ENCODE results near the gene SELENOP.
"Not testable (repeated sequence)": the region's sequence is repeated elsewhere in the genome, so short reads cannot be mapped to it uniquely, and the experiment has no call there.

Gene SELENOP, protein sequence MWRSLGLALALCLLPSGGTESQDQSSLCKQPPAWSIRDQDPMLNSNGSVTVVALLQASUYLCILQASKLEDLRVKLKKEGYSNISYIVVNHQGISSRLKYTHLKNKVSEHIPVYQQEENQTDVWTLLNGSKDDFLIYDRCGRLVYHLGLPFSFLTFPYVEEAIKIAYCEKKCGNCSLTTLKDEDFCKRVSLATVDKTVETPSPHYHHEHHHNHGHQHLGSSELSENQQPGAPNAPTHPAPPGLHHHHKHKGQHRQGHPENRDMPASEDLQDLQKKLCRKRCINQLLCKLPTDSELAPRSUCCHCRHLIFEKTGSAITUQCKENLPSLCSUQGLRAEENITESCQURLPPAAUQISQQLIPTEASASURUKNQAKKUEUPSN

DNA sequence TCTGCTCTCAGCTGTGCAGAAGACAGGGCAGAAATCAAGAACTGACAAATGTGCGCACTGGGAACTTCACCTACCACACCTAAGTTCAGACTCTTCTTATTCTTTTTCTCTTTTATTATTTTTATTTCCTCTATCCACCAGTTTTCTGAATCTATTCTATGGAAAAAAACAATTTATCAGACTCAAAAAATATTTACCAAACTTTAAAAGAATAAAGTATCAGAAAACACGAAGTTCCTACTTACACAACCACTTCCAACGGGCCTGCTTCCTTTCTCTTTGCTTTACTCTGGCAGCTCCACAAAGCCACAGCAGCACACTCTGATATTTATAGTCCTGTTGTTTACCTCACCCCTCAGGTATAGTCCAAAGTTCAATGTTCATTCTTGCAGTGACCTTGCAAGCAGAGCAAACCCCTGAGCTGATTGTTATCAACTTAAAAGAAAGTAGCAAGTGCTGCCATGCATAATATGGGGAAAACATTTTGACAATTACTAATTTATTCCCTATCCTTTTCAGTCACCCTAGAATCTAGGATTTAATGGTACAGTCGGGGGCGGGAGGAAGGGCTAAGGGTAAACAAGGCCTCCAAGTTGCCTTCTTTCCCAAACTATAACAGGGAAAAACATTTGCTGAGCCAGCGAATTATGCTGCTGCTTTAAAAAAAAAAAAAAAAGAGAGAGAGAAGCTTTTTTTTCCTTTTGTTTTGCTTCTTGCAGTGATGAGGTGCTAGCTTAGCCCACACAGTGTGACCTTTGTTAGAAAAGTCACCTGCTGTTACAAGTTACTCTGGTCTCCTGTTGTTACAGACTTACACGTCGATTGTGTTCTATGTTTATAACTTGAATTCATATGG is at the start of gene SELENOP:
Gene SELENOP, minus strand, starts transcription at position 302 of the 856 bp plus-strand sequence. CDS start 3,539 bp downstream, outside the sequence.
- Histone ChIP-seq H3K27ac (ENCODE audit: low read length) (no peak within 1 kb of the TSS), H3K9me3 (ENCODE audit: control insufficient read depth, insufficient read depth, low read length) (no peaks in the 10 kb centered on the region), H3K4me1 (ENCODE audit: control insufficient read depth, insufficient read depth, low read length) (peaks cover 4% of the 10 kb centered on the region; the same call in 1 of the 2 replicates), H3K4me3 (ENCODE audit: low read length) (no peak within 1 kb of the TSS; the same call in 1 of the 2 replicates), H3K27me3 (ENCODE audit: control insufficient read depth, insufficient read depth, low read length) (no peaks in the 10 kb centered on the region), H3K36me3 (ENCODE audit: control insufficient read depth, insufficient read depth, low read length) (no peaks in the 10 kb centered on the region)
- WGBS (ENCODE audit: insufficient coverage, insufficient read length) = no CpG with 5 or more reads among the region's 8 CpGs
- DNase-seq (ENCODE audit: low read depth, low spot score) = peak; percentile 7

DNA sequence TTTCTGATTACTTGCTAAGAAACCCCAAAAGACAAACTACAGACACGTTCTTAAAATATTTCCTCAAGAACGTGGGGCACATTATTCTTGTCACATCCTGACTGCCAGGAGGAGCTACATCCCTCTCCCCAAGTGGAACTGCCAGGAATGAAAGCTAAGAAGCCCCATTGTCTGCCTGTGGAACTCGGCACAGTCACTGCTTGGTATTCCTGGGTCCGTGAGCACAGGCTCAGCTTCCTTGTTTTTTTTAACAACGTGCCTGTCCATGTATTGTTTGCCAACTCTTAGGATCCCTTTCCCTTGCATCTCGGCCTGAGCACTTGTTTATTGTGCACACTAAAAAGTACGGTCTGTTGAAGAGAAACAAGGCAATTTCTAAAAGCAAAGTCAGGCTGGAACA is 47.0 kb upstream of the SELENOP start:
- DNase-seq (ENCODE audit: low read depth, low spot score) = no peak
- H3K4me3 ChIP-seq (ENCODE audit: low read length) = no peak overlapping the region
- H3K27ac ChIP-seq (ENCODE audit: low read length) = no peak overlapping the region

DNA sequence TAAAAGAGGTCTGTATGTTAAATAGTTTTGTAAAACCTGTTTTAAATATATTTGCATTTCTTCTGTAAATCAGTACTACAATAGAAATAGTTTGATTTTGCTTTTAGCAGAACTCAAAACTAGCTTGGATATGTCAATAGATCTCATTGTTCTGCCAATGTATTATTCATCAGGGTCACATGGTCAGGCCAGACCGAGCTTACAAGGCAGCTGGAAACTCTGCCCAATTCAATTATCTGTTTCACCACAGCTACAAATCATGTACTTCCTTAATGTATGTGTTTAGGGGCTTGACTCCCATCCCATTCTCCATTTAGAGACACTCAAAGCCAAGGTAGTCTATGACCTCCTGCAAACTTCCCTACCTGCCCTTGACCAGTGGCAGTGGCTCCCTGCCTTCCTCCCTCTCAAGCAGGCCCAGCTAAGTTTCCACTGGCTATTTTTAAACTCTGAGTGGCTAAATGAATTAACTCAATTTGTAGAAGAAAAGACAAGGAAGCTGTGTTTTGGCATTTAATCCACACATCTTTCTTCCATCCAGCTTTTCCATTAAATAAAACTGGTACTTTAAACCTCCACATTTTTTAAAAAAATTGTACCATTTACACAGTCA is 46.4 kb upstream of the SELENOP start:
- Histone ChIP-seq H3K4me1 (ENCODE audit: control insufficient read depth, insufficient read depth, low read length) (no peaks in the 10 kb centered on the region), H3K27me3 (ENCODE audit: control insufficient read depth, insufficient read depth, low read length) (no peaks in the 10 kb centered on the region), H3K36me3 (ENCODE audit: control insufficient read depth, insufficient read depth, low read length) (no peaks in the 10 kb centered on the region), H3K4me3 (ENCODE audit: low read length) (no peak overlapping the region), H3K9me3 (ENCODE audit: control insufficient read depth, insufficient read depth, low read length) (no peaks in the 10 kb centered on the region), H3K27ac (ENCODE audit: low read length) (no peak overlapping the region)
- no peak for DNase-seq (ENCODE audit: low read depth, low spot score)
- no CpG with 5 or more reads among the region's 1 CpG for WGBS (ENCODE audit: insufficient coverage, insufficient read length)

More for the DNA sequence above, 47.0 kb upstream of the SELENOP start:
- H3K27me3 ChIP-seq (ENCODE audit: control insufficient read depth, insufficient read depth, low read length) = no peaks in the 10 kb centered on the region
- no CpG with 5 or more reads among the region's 7 CpGs for WGBS (ENCODE audit: insufficient coverage, insufficient read length)
- H3K4me1 ChIP-seq (ENCODE audit: control insufficient read depth, insufficient read depth, low read length) = no peaks in the 10 kb centered on the region
- H3K36me3 ChIP-seq (ENCODE audit: control insufficient read depth, insufficient read depth, low read length) = no peaks in the 10 kb centered on the region
- H3K9me3 ChIP-seq (ENCODE audit: control insufficient read depth, insufficient read depth, low read length) = no peaks in the 10 kb centered on the region

DNA sequence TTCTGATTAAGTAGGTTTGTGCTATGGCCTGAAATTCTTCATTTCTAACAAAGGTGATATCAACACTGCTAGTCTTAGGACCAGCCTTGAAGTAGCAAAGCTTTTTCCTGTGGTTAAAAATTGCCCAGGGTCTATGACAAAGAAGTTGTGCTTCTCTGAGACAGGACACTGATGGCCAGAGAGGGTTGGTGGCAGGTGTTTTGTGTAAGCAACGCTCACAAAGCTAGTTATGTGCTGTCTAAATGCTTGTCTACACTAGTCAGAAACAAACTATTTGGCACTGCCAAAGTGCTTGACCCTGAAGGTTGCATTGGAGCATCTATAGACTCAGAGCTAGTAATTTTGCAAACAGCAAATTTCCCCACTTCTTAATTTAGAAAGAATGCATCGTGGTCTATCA is 44.1 kb upstream of the SELENOP start:
- no peaks in the 10 kb centered on the region for H3K27me3 ChIP-seq (ENCODE audit: control insufficient read depth, insufficient read depth, low read length)
- no peaks in the 10 kb centered on the region for H3K9me3 ChIP-seq (ENCODE audit: control insufficient read depth, insufficient read depth, low read length)
- no CpG with 5 or more reads among the region's 2 CpGs for WGBS (ENCODE audit: insufficient coverage, insufficient read length)
- H3K27ac ChIP-seq (ENCODE audit: low read length) = no peak overlapping the region
- H3K36me3 ChIP-seq (ENCODE audit: control insufficient read depth, insufficient read depth, low read length) = no peaks in the 10 kb centered on the region
- no peak for DNase-seq (ENCODE audit: low read depth, low spot score)
- H3K4me1 ChIP-seq (ENCODE audit: control insufficient read depth, insufficient read depth, low read length) = no peaks in the 10 kb centered on the region
- no peak overlapping the region for H3K4me3 ChIP-seq (ENCODE audit: low read length)

DNA sequence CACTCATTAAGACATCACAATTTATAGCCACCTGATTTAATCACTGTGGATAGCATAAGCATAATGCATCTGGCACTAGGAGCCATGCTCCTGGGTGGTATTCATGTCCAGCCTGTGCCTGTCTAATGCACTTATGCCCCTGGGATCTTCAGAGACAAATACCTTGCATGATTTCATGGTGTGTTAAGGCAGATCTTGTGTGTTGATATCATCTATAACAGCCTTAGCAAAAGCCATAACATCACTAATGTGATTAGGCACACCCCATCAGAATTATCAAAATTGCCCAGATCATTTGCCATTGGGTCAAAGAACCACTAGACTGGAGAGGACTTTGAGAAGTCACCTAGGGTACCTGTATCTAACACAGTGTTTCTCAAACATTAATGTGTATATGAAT is 43.7 kb upstream of the SELENOP start:
- Histone ChIP-seq H3K9me3 (ENCODE audit: control insufficient read depth, insufficient read depth, low read length) (no peaks in the 10 kb centered on the region), H3K27me3 (ENCODE audit: control insufficient read depth, insufficient read depth, low read length) (no peaks in the 10 kb centered on the region), H3K4me3 (ENCODE audit: low read length) (no peak overlapping the region), H3K27ac (ENCODE audit: low read length) (no peak overlapping the region), H3K36me3 (ENCODE audit: control insufficient read depth, insufficient read depth, low read length) (no peaks in the 10 kb centered on the region), H3K4me1 (ENCODE audit: control insufficient read depth, insufficient read depth, low read length) (no peaks in the 10 kb centered on the region)
- no peak for DNase-seq (ENCODE audit: low read depth, low spot score)

DNA sequence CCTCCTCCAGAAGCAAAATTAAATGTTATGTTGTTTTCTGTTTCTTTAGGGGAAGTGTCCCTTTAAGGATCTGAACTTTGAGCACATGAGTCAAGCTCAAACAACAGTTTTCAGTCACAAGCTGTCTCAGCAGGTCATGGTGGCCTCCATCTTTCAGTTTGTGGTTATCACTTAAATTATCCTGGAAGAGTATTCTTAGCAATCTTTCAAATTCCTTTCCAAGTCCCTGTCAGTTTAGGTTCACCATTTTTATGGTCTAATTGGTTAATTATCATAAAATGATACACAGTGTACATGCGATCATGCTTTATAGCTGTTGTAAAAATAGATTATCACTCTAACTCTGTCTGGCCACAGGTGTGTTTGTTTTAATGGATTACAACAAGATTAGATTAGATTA is 43.1 kb upstream of the SELENOP start:
- Histone ChIP-seq H3K36me3 (ENCODE audit: control insufficient read depth, insufficient read depth, low read length) (no peaks in the 10 kb centered on the region), H3K27ac (ENCODE audit: low read length) (no peak overlapping the region), H3K4me1 (ENCODE audit: control insufficient read depth, insufficient read depth, low read length) (no peaks in the 10 kb centered on the region), H3K4me3 (ENCODE audit: low read length) (no peak overlapping the region), H3K27me3 (ENCODE audit: control insufficient read depth, insufficient read depth, low read length) (no peaks in the 10 kb centered on the region), H3K9me3 (ENCODE audit: control insufficient read depth, insufficient read depth, low read length) (no peaks in the 10 kb centered on the region)
- DNase-seq (ENCODE audit: low read depth, low spot score) = no peak
- WGBS (ENCODE audit: insufficient coverage, insufficient read length) = no CpG with 5 or more reads among the region's 1 CpG

DNA sequence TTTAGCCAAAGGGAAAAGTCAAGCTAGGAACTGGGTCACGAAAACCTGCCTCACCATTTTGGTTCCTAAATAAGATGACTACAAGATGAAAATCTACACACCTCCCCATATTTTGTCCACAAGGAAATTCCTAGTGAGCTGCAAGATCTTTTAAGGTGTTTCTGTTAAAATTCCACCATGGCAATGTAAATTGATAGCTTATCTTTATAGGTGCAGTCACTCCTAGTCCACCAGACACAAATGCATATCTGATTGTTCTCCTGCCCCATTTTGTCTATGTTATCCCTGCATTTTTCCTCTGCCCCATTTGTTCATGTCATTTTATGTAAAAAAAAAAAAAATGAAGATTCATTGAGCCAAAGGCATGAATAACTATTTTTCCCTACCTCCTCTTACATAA is 41.1 kb upstream of the SELENOP start:
- Histone ChIP-seq H3K36me3 (ENCODE audit: control insufficient read depth, insufficient read depth, low read length) (no peaks in the 10 kb centered on the region), H3K27me3 (ENCODE audit: control insufficient read depth, insufficient read depth, low read length) (no peaks in the 10 kb centered on the region), H3K4me1 (ENCODE audit: control insufficient read depth, insufficient read depth, low read length) (no peaks in the 10 kb centered on the region), H3K27ac (ENCODE audit: low read length) (no peak overlapping the region), H3K4me3 (ENCODE audit: low read length) (no peak overlapping the region), H3K9me3 (ENCODE audit: control insufficient read depth, insufficient read depth, low read length) (no peaks in the 10 kb centered on the region)
- DNase-seq (ENCODE audit: low read depth, low spot score) = no peak
- no CpG with 5 or more reads among the region's 1 CpG for WGBS (ENCODE audit: insufficient coverage, insufficient read length)

DNA sequence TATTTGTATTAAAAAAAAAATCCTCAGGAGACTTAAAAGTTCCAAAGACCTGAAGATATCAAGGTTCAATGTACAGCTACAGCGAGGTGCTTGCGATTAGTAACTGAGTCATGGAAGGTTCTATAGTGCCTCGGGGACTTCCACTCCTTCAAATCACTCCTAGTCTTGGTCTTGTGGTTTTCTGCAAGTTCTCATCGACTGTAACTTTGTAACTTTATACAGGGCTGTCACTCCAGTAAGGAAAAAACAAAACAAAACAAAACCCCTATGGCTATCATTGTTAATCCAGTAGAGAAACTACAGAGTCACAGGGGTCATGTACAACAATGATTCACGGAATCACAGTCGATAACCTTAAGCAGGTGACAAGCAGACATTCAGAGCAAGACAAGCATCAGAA is 39.8 kb upstream of the SELENOP start:
- no peaks in the 10 kb centered on the region for H3K4me1 ChIP-seq (ENCODE audit: control insufficient read depth, insufficient read depth, low read length)
- H3K36me3 ChIP-seq (ENCODE audit: control insufficient read depth, insufficient read depth, low read length) = no peaks in the 10 kb centered on the region
- DNase-seq (ENCODE audit: low read depth, low spot score) = no peak
- H3K27me3 ChIP-seq (ENCODE audit: control insufficient read depth, insufficient read depth, low read length) = no peaks in the 10 kb centered on the region
- no peak overlapping the region for H3K4me3 ChIP-seq (ENCODE audit: low read length)
- WGBS (ENCODE audit: insufficient coverage, insufficient read length) = no CpG with 5 or more reads among the region's 6 CpGs
- H3K27ac ChIP-seq (ENCODE audit: low read length) = no peak overlapping the region
- H3K9me3 ChIP-seq (ENCODE audit: control insufficient read depth, insufficient read depth, low read length) = no peaks in the 10 kb centered on the region

DNA sequence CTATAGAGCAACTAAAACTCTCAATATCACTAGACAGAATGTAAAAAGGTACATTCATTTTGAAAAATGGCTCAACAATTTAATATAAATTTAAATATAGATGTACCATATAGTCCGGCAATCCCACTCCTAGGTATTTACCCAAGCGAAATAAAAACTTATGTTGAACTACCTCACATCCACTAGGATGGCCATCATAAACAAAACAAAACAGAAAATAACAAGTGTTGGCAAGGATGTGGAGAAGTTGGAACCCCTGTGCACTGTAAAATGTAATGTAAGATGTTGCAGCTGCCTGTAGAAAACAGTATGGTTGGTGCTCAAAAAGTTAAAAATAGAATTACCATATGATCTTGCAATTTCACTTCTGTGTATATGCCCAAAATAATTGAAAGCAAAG is 36.9 kb upstream of the SELENOP start:
- WGBS (ENCODE audit: insufficient coverage, insufficient read length) = no CpG with 5 or more reads among the region's 2 CpGs
- H3K36me3 ChIP-seq (ENCODE audit: control insufficient read depth, insufficient read depth, low read length) = no peaks in the 10 kb centered on the region
- H3K4me1 ChIP-seq (ENCODE audit: control insufficient read depth, insufficient read depth, low read length) = no peaks in the 10 kb centered on the region
- H3K27ac ChIP-seq (ENCODE audit: low read length) = no peak overlapping the region
- no peaks in the 10 kb centered on the region for H3K27me3 ChIP-seq (ENCODE audit: control insufficient read depth, insufficient read depth, low read length)
- H3K4me3 ChIP-seq (ENCODE audit: low read length) = no peak overlapping the region
- H3K9me3 ChIP-seq (ENCODE audit: control insufficient read depth, insufficient read depth, low read length) = no peaks in the 10 kb centered on the region
- no peak for DNase-seq (ENCODE audit: low read depth, low spot score)

DNA sequence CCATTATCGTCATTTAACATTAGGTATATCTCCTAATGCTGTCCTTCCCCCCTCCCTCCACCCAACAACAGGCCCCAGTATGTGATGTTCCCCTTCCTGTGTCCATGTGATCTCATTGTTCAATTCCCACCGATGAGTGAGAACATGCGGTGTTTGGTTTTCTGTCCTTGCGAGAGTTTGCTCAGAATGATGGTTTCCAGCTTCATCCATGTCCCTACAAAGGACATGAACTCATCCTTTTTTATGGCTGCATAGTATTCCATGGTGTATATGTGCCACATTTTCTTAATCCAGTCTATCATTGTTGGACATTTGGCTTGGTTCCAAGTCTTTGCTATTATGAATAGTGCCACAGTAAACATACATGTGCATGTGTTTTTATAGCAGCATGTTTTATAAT is 32.7 kb upstream of the SELENOP start:
- H3K9me3 ChIP-seq (ENCODE audit: control insufficient read depth, insufficient read depth, low read length) = not testable (repeated sequence)
- no CpG with 5 or more reads among the region's 4 CpGs for WGBS (ENCODE audit: insufficient coverage, insufficient read length)

More for the DNA sequence above, 32.7 kb upstream of the SELENOP start:
- H3K36me3 ChIP-seq (ENCODE audit: control insufficient read depth, insufficient read depth, low read length); H3K4me1 ChIP-seq (ENCODE audit: control insufficient read depth, insufficient read depth, low read length); H3K4me3 ChIP-seq (ENCODE audit: low read length); H3K27ac ChIP-seq (ENCODE audit: low read length); DNase-seq (ENCODE audit: low read depth, low spot score); H3K27me3 ChIP-seq (ENCODE audit: control insufficient read depth, insufficient read depth, low read length): not testable (repeated sequence)

Data from iPS DF 6.9 (cell line).